ENCODE results near the gene GPR68.

GRCh38 chr14:91243074-91243471 lies 1.4 kb downstream of the GPR68 start:
- TF ChIP-seq CREB1 (IDR thresholded peaks at IDR 0.05; ENCODE audit: low read depth) (no peak), NFIC (IDR thresholded peaks at IDR 0.05) (no peak), RAD21 (IDR thresholded peaks at IDR 0.05; ENCODE audit: low read depth) (no peak)
- TF ChIP-seq, protein P1, sequence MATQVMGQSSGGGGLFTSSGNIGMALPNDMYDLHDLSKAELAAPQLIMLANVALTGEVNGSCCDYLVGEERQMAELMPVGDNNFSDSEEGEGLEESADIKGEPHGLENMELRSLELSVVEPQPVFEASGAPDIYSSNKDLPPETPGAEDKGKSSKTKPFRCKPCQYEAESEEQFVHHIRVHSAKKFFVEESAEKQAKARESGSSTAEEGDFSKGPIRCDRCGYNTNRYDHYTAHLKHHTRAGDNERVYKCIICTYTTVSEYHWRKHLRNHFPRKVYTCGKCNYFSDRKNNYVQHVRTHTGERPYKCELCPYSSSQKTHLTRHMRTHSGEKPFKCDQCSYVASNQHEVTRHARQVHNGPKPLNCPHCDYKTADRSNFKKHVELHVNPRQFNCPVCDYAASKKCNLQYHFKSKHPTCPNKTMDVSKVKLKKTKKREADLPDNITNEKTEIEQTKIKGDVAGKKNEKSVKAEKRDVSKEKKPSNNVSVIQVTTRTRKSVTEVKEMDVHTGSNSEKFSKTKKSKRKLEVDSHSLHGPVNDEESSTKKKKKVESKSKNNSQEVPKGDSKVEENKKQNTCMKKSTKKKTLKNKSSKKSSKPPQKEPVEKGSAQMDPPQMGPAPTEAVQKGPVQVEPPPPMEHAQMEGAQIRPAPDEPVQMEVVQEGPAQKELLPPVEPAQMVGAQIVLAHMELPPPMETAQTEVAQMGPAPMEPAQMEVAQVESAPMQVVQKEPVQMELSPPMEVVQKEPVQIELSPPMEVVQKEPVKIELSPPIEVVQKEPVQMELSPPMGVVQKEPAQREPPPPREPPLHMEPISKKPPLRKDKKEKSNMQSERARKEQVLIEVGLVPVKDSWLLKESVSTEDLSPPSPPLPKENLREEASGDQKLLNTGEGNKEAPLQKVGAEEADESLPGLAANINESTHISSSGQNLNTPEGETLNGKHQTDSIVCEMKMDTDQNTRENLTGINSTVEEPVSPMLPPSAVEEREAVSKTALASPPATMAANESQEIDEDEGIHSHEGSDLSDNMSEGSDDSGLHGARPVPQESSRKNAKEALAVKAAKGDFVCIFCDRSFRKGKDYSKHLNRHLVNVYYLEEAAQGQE (IDR thresholded peaks at IDR 0.05; ENCODE audit: low read depth): no peak

All from Ishikawa (cell line).